Measurements from ENCODE around the gene RIT1. TPM values are rescaled to one million over a fixed set of nuclear protein-coding genes. Genes with fewer than 3 reads are reported as not detected.

RIT1 gene
- total RNA-seq, 3 donors from 2014 or later: 21.8 to 29.7 (median 23.5) TPM

- Histone ChIP-seq H3K4me3 (no peak overlapping the region), H3K9me3 (no peaks in the 10 kb centered on the region), H3K4me1 (ENCODE audit: low read depth) (no peaks in the 10 kb centered on the region), H3K36me3 (ENCODE audit: low read depth) (peaks cover 46% of the 10 kb centered on the region)
- no peak for TF ChIP-seq CTCF (IDR thresholded peaks at IDR 0.05)
- intact Hi-C loops (cut with DNase I, micrococcal nuclease): no loop called here
- DNase-seq (no peak), ATAC-seq (no peak)
Measured at GRCh38 chr1:155951753-155952504, 40.8 kb upstream of the RIT1 start.

GRCh38 chr1:155950829-155951228 lies 39.7 kb upstream of the RIT1 start:
- ATAC-seq (no peak), DNase-seq (no peak)
- Histone ChIP-seq H3K4me1 (ENCODE audit: low read depth) (peaks cover 3% of the 10 kb centered on the region), H3K4me3 (no peak overlapping the region), H3K36me3 (ENCODE audit: low read depth) (peaks cover 46% of the 10 kb centered on the region), H3K9me3 (no peaks in the 10 kb centered on the region)
- intact Hi-C loops (cut with DNase I, micrococcal nuclease): no loop called here
- no peak for TF ChIP-seq CTCF (IDR thresholded peaks at IDR 0.05)

- no peak for TF ChIP-seq CTCF (IDR thresholded peaks at IDR 0.05)
- Histone ChIP-seq H3K4me3 (no peak overlapping the region), H3K4me1 (ENCODE audit: low read depth) (peaks cover 27% of the 10 kb centered on the region), H3K9me3 (no peaks in the 10 kb centered on the region), H3K36me3 (ENCODE audit: low read depth) (peaks cover 29% of the 10 kb centered on the region)
- intact Hi-C loops (cut with DNase I, micrococcal nuclease): no loop called here
- no peak for ATAC-seq
- no peak for DNase-seq
Measured at GRCh38 chr1:155947741-155948140, 36.6 kb upstream of the RIT1 start.

- H3K9me3 ChIP-seq: no peaks in the 10 kb centered on the region
- intact Hi-C loops (cut with DNase I, micrococcal nuclease): no loop called here
- H3K4me1 ChIP-seq (ENCODE audit: low read depth): peaks cover 27% of the 10 kb centered on the region
- DNase-seq (no peak), ATAC-seq (no peak)
- TF ChIP-seq CTCF (IDR thresholded peaks at IDR 0.05): no peak
- peaks cover 24% of the 10 kb centered on the region for H3K36me3 ChIP-seq (ENCODE audit: low read depth)
- H3K4me3 ChIP-seq: no peak overlapping the region
Measured at GRCh38 chr1:155947292-155947691, 36.1 kb upstream of the RIT1 start.

GRCh38 chr1:155946633-155947219 lies 35.6 kb upstream of the RIT1 start:
- H3K4me1 ChIP-seq (ENCODE audit: low read depth): peaks cover 27% of the 10 kb centered on the region
- intact Hi-C loops (cut with DNase I, micrococcal nuclease): no loop called here

More at GRCh38 chr1:155946633-155947219, 35.6 kb upstream of the RIT1 start:
- no peak for DNase-seq
- no peak for TF ChIP-seq CTCF (IDR thresholded peaks at IDR 0.05)
- H3K36me3 ChIP-seq (ENCODE audit: low read depth): peaks cover 22% of the 10 kb centered on the region
- H3K9me3 ChIP-seq: no peaks in the 10 kb centered on the region
- ATAC-seq: no peak
- H3K4me3 ChIP-seq: no peak overlapping the region

Data from mucosa of descending colon (tissue), 3 donors.